Small intestine (tissue), 7 donors: ENCODE measurements around the gene MPV17L. TPM values are rescaled to one million over a fixed set of nuclear protein-coding genes. Genes with fewer than 3 reads are reported as not detected.
"Not testable (repeated sequence)": the region's sequence is repeated elsewhere in the genome, so short reads cannot be mapped to it uniquely, and the experiment has no call there.

Experiments used
- DNase-seq, 2 donors: peaks; one replicate each; pipeline versions ENCODE4 v3.0.0 to v3.0.0-alpha.2; 2013
- FAIRE-seq: peaks from 2 replicates; lab custom pipeline; 2012; peaks lifted over from hg19 to GRCh38; lab: Jason Lieb, UNC
- H3K27ac ChIP-seq, 3 donors: one replicate each; pipeline ENCODE4 v1.5.1; 2013; ENCODE audit warnings: low read length in 2 of 3, mild to moderate bottlenecking in 2 of 3, control low read depth in 1 of 3, inconsistent platforms in 1 of 3, low read depth in 1 of 3, moderate library complexity in 1 of 3
- H3K27me3 ChIP-seq, 3 donors: one replicate each; pipeline ENCODE4 v1.6.1; 2013; ENCODE audit warnings: low read length in 3 of 3, inconsistent platforms in 1 of 3; ENCODE audit not compliant: control insufficient read depth in 3 of 3, insufficient read depth in 3 of 3
- H3K36me3 ChIP-seq, 3 donors: one replicate each; pipeline ENCODE4 v1.6.1; 2013; ENCODE audit warnings: low read length in 3 of 3, inconsistent platforms in 1 of 3, low read depth in 1 of 3, mild to moderate bottlenecking in 1 of 3, moderate library complexity in 1 of 3; ENCODE audit not compliant: control insufficient read depth in 3 of 3, insufficient read depth in 2 of 3
- H3K4me1 ChIP-seq, 3 donors: one replicate each; pipeline ENCODE4 v1.6.1; 2013; ENCODE audit warnings: low read length in 2 of 3, inconsistent platforms in 1 of 3, low read depth in 1 of 3, mild to moderate bottlenecking in 1 of 3, moderate library complexity in 1 of 3; ENCODE audit not compliant: control insufficient read depth in 3 of 3, insufficient read depth in 2 of 3
- H3K4me3 ChIP-seq, 3 donors: one replicate each; pipeline ENCODE4 v1.5.1; 2013; ENCODE audit warnings: low read length in 3 of 3, control low read depth in 1 of 3, inconsistent platforms in 1 of 3, low read depth in 1 of 3, mild to moderate bottlenecking in 1 of 3, moderate library complexity in 1 of 3
- H3K9me3 ChIP-seq, 2 donors: one replicate each; pipeline ENCODE4 v1.6.1; 2013; ENCODE audit warnings: low read depth in 1 of 2, low read length in 1 of 2; ENCODE audit not compliant: control insufficient read depth in 2 of 2, insufficient read depth in 1 of 2
- WGBS, 3 donors: extraction: QIAGEN DNeasy Blood & Tissue Kit; methylation state at CpG; one replicate each; pipeline ENCODE4 v1.1.7; 2013; 5-methylcytosine and 5-hydroxymethylcytosine counted together
- polyA plus RNA-seq, 4 donors: library from polyadenylated mRNA; stranded (reverse) in 3 of 4; unstranded in 1 of 4; fragments of 200-250 nt in 3 of 4; fragments of 120-200 nt in 1 of 4; gene quantifications; one replicate each; pipeline versions ENCODE4 v1.2.1 to v1.2.3, GENCODE V29; 2013
- donor health status: healthy with polysubstance abuse.
- donor health status: control.
- donor health status: control.
- donor health status: Bipolar disorder and iron deficiency.
- donor health status: healthy.

MPV17L gene
- polyA plus RNA-seq, 4 donors: 1.8 to 12.0 (median 4.2) TPM

- peaks cover 8 to 34% (median 11%) of the 10 kb centered on the region in 3 donors for H3K27me3 ChIP-seq
- 0 to 1% (median 1%) methylated on average over 60 to 63 of the region's 63 CpGs for WGBS, 3 donors
- peaks cover 0 to 4% (median 0%) of the 10 kb centered on the region in 3 donors for H3K4me1 ChIP-seq
- FAIRE-seq (no peak), DNase-seq (peak in 1 of 2 donors; percentile 50)
- peak within 1 kb of the TSS; percentile 14 to 56 (median 54) for H3K4me3 ChIP-seq
- no peaks in the 10 kb centered on the region for H3K9me3 ChIP-seq
- H3K36me3 ChIP-seq: no peaks in the 10 kb centered on the region
- H3K27ac ChIP-seq: peak within 1 kb of the TSS; percentile 16 to 64 (median 24)
These were observed 39.1 kb downstream of the MPV17L start, which contains the start of gene BMERB1 for GRCh38 chr16:15434425-15435215. TSS of gene BMERB1 (plus strand) at chr16:15434588. CDS start at chr16:15434654, 66 bp downstream.

GRCh38 chr16:15435216-15435864 is 39.8 kb downstream of the MPV17L start:
- DNase-seq: no peak
- Histone ChIP-seq H3K36me3 (no peaks in the 10 kb centered on the region), H3K9me3 (no peaks in the 10 kb centered on the region), H3K27ac (peak overlapping the region in 2 of 3 donors; percentile 16 to 28), H3K4me1 (peaks cover 0 to 10% (median 0%) of the 10 kb centered on the region in 3 donors), H3K27me3 (peaks cover 8 to 34% (median 11%) of the 10 kb centered on the region in 3 donors), H3K4me3 (peak overlapping the region in 2 of 3 donors; percentile 54 to 56)
- WGBS, 3 donors: 5 to 9% (median 8%) methylated on average over 22 of the region's 22 CpGs
- FAIRE-seq: no peak

- H3K27me3 ChIP-seq: peaks cover 5 to 22% (median 8%) of the 10 kb centered on the region in 3 donors
- FAIRE-seq: no peak
- no peaks in the 10 kb centered on the region for H3K36me3 ChIP-seq
- no peak for DNase-seq
- H3K4me1 ChIP-seq: peaks cover 0 to 24% (median 3%) of the 10 kb centered on the region in 3 donors
- H3K9me3 ChIP-seq: no peaks in the 10 kb centered on the region
- H3K4me3 ChIP-seq: no peak overlapping the region
- H3K27ac ChIP-seq: no peak overlapping the region
- WGBS, 3 donors: 78 to 84% (median 80%) methylated on average over 4 of the region's 4 CpGs
These were observed 43.5 kb downstream of the MPV17L start for GRCh38 chr16:15439102-15439501.

GRCh38 chr16:15439521-15439920 is 44.0 kb downstream of the MPV17L start:
- 81 to 83% (median 82%) methylated on average over 4 of the region's 4 CpGs for WGBS, 3 donors
- Histone ChIP-seq H3K4me3 (no peak overlapping the region), H3K4me1 (peaks cover 0 to 26% (median 3%) of the 10 kb centered on the region in 3 donors), H3K36me3 (no peaks in the 10 kb centered on the region), H3K27ac (peak overlapping the region in 1 of 3 donors; percentile 47), H3K27me3 (peaks cover 4 to 18% (median 4%) of the 10 kb centered on the region in 3 donors), H3K9me3 (no peaks in the 10 kb centered on the region)
- FAIRE-seq (no peak), DNase-seq (no peak)

- Histone ChIP-seq H3K9me3 (peaks cover 0 to 5% of the 10 kb centered on the region in 2 donors), H3K27ac (peak overlapping the region in 1 of 3 donors; percentile 6), H3K4me1 (peaks cover 0 to 23% (median 3%) of the 10 kb centered on the region in 3 donors), H3K27me3 (peaks cover 0 to 5% (median 0%) of the 10 kb centered on the region in 3 donors), H3K4me3 (no peak overlapping the region), H3K36me3 (no peaks in the 10 kb centered on the region)
- WGBS, 3 donors: 69 to 89% (median 85%) methylated on average over 3 of the region's 3 CpGs
- DNase-seq (peak in 1 of 2 donors; percentile 55), FAIRE-seq (no peak)
These were observed 45.3 kb downstream of the MPV17L start for GRCh38 chr16:15440852-15441251.

GRCh38 chr16:15442140-15442539 is 46.6 kb downstream of the MPV17L start:
- peaks cover 0 to 23% (median 3%) of the 10 kb centered on the region in 3 donors for H3K4me1 ChIP-seq
- not testable (repeated sequence) for H3K27me3 ChIP-seq, H3K36me3 ChIP-seq, H3K4me3 ChIP-seq, FAIRE-seq, H3K9me3 ChIP-seq
- 48 to 73% (median 50%) methylated on average over 5 of the region's 5 CpGs for WGBS, 3 donors
- DNase-seq: peak; percentile 53 to 75
- peak overlapping the region in 1 of 3 donors; percentile 41 for H3K27ac ChIP-seq

- no peak for FAIRE-seq
- 81 to 91% (median 86%) methylated on average over 4 of the region's 4 CpGs for WGBS, 3 donors
- H3K27ac ChIP-seq: peak overlapping the region in 1 of 3 donors; percentile 14
- no peaks in the 10 kb centered on the region for H3K27me3 ChIP-seq
- H3K9me3 ChIP-seq: peaks cover 0 to 5% of the 10 kb centered on the region in 2 donors
- peaks cover 0 to 23% (median 3%) of the 10 kb centered on the region in 3 donors for H3K4me1 ChIP-seq
- H3K4me3 ChIP-seq: no peak overlapping the region
- H3K36me3 ChIP-seq: no peaks in the 10 kb centered on the region
- DNase-seq: peak; percentile 29 to 38
These were observed 48.2 kb downstream of the MPV17L start for GRCh38 chr16:15443753-15444152.

- no peak for DNase-seq
- H3K4me3 ChIP-seq: no peak overlapping the region
- no peak overlapping the region for H3K27ac ChIP-seq
- no peaks in the 10 kb centered on the region for H3K36me3 ChIP-seq
- H3K4me1 ChIP-seq: peaks cover 0 to 23% (median 3%) of the 10 kb centered on the region in 3 donors
- H3K27me3 ChIP-seq: no peaks in the 10 kb centered on the region
- peaks cover 0 to 5% of the 10 kb centered on the region in 2 donors for H3K9me3 ChIP-seq
- 87 to 91% (median 89%) methylated on average over 3 of the region's 3 CpGs for WGBS, 3 donors
- no peak for FAIRE-seq
These were observed 48.7 kb downstream of the MPV17L start for GRCh38 chr16:15444264-15444663.
